CD4-positive, CD25-positive, alpha-beta regulatory T cell (primary cell): ENCODE measurements around the gene ANO6. TPM values are rescaled to one million over a fixed set of nuclear protein-coding genes. Genes with fewer than 3 reads are reported as not detected.

ENCODE experiments used
- ATAC-seq, 2 donors: fragments of 150-1000 bp; cut with Tn5 transposase; one replicate each; pipeline ENCODE4 v1.10.0; 2021; ENCODE audit warnings: low read depth in 2 of 2, moderate number of reproducible peaks in 2 of 2, moderate library complexity in 1 of 2
- DNase-seq, 3 donors: peaks; one replicate each; pipeline versions ENCODE4 v3.0.0 to v3.0.0-alpha.2; 2012 to 2022; ENCODE audit warnings: mixed read lengths in 1 of 3
- H3K27ac ChIP-seq: one replicate; pipeline ENCODE4 v1.7.0; 2013; ENCODE audit warnings: mild to moderate bottlenecking, low read length; ENCODE audit not compliant: insufficient read depth, poor library complexity, severe bottlenecking
- H3K27me3 ChIP-seq: one replicate; pipeline ENCODE4 v1.7.0; 2013; ENCODE audit warnings: low read length; ENCODE audit not compliant: control insufficient read depth, insufficient read depth
- H3K36me3 ChIP-seq: one replicate; pipeline ENCODE4 v1.7.0; 2013; ENCODE audit warnings: mild to moderate bottlenecking, low read length, moderate library complexity; ENCODE audit not compliant: control insufficient read depth, insufficient read depth
- H3K4me1 ChIP-seq: 2 replicates; pipeline ENCODE4 v1.7.0; 2013; ENCODE audit warnings: mild to moderate bottlenecking, low read length; ENCODE audit not compliant: insufficient read depth, control insufficient read depth, poor library complexity, severe bottlenecking
- H3K4me3 ChIP-seq: one replicate; pipeline ENCODE4 v1.7.0; 2013; ENCODE audit warnings: low read depth, mild to moderate bottlenecking, low read length, moderate library complexity
- H3K9me3 ChIP-seq, 2 experiments: 1 replicate in 1 of 2; 2 replicates in 1 of 2; pipeline ENCODE4 v1.7.0; 2013; ENCODE audit warnings: low read length in 2 of 2, mild to moderate bottlenecking in 1 of 2, moderate library complexity in 1 of 2; ENCODE audit not compliant: control insufficient read depth in 2 of 2
- H3K27ac Mint-ChIP-seq, 3 donors: one replicate each; pipeline ENCODE4 v1.8.0; 2020 to 2022; ENCODE audit warnings: mild to moderate bottlenecking in 3 of 3, mixed read lengths in 3 of 3, moderate library complexity in 2 of 3
- H3K27me3 Mint-ChIP-seq: one replicate; pipeline ENCODE4 v1.8.0; 2022; ENCODE audit warnings: mild to moderate bottlenecking, mixed read lengths
- H3K36me3 Mint-ChIP-seq: one replicate; pipeline ENCODE4 v1.8.0; 2020; ENCODE audit warnings: mixed read lengths
- H3K4me1 Mint-ChIP-seq, 4 donors: one replicate each; pipeline ENCODE4 v1.8.0; 2020 to 2022; ENCODE audit warnings: mixed read lengths in 4 of 4, mild to moderate bottlenecking in 1 of 4
- H3K4me3 Mint-ChIP-seq, 4 donors: one replicate each; pipeline ENCODE4 v1.8.0; 2020 to 2022; ENCODE audit warnings: mild to moderate bottlenecking in 4 of 4, mixed read lengths in 4 of 4, moderate library complexity in 3 of 4
- H3K9me3 Mint-ChIP-seq, 7 donors: one replicate each; pipeline ENCODE4 v1.8.0; 2020 to 2022; ENCODE audit warnings: mixed read lengths in 7 of 7, mild to moderate bottlenecking in 3 of 7, moderate library complexity in 2 of 7
- polyA plus RNA-seq, 4 donors: library from polyadenylated mRNA; unstranded; fragments of 300-500 nt; fragmentation: Illumina TruSeq; gene quantifications; one replicate each; pipeline ENCODE4 v1.2.3, GENCODE V29; 2021
- total RNA-seq: library from RNA; stranded (reverse); gene quantifications from one replicate; pipeline ENCODE4 v1.2.3, GENCODE V29; 2022

Gene ANO6
- total and polyA plus RNA-seq, 5 donors from 2014 or later, result 19.9 to 30.1 (median 24.7) TPM

DNA sequence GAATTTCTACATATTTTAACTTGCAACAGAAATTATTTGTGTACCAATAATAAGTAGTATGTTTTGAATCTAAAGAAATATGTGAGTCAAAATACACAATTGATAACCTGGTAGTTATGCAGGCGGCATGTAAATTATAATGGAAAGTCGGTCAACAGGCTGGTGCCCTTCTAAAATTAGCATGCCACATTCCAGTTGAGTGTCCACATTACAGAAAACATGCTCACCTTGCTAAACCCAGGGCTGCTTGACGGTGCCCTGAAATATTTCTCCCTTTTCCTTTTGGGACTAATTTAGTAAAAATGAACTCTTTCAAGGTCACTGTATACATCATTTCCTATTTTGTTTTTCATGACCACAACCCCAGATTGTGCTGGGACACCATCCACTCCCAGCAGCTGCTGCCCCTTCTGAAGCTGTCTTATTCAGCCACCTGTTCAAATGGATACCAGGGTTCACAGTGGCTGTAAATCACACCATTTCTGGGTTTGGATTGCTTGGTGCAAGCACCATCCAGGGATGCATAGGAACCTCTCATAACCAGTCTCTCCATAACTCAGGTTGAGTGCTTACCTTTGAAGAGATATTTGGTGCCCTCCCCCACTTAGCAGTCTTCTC lies 110.6 kb downstream of the ANO6 start:
- Histone ChIP-seq H3K27me3 (no peaks in the 10 kb centered on the region), H3K9me3 (no peaks in the 10 kb centered on the region), H3K27ac (no peak overlapping the region), H3K36me3 (no peaks in the 10 kb centered on the region), H3K4me3 (no peak overlapping the region), H3K4me1 (no peaks in the 10 kb centered on the region)
- peaks cover 14 to 26% (median 24%) of the 10 kb centered on the region in 4 donors for H3K4me1 Mint-ChIP-seq
- H3K4me3 Mint-ChIP-seq, result no peak overlapping the region
- ATAC-seq (no peak), DNase-seq (no peak)
- H3K27ac Mint-ChIP-seq, result no peak overlapping the region
- H3K27me3 Mint-ChIP-seq, result no peaks in the 10 kb centered on the region
- H3K9me3 Mint-ChIP-seq, result peaks cover 0 to 2% (median 0%) of the 10 kb centered on the region in 7 donors
- H3K36me3 Mint-ChIP-seq, result peaks cover 9% of the 10 kb centered on the region

DNA sequence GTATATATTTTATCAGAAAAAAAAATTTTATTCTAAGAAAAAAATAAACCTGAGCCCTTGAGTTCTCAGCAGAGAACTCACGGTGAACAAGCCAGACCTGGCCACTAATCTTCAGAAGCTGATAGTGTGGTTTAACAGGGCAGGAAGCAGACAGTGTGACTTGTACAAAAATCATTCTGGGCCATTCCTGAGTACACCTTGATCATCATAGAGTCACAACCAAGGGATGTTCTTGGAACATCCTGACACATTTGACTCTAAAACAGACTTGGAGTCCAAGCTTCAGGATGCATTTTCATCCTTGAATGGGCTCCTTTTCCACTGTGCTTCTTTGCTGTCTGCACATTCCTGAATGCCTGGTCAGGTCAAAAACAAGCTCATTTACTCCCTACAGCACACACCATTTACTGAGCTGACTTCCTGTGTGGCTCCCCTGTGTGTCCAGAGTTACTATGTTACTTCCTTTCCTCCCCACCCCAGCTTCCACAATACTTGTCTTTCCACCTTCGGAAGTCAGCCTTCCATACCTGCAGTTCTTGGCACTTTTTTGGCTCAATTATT lies 112.0 kb downstream of the ANO6 start:
- DNase-seq (no peak), ATAC-seq (no peak)
- Histone ChIP-seq H3K4me1 (no peaks in the 10 kb centered on the region), H3K27ac (no peak overlapping the region), H3K9me3 (no peaks in the 10 kb centered on the region), H3K4me3 (no peak overlapping the region), H3K27me3 (no peaks in the 10 kb centered on the region), H3K36me3 (peaks cover 6% of the 10 kb centered on the region)
- H3K4me1 Mint-ChIP-seq, result peaks cover 14 to 23% (median 22%) of the 10 kb centered on the region in 4 donors
- peaks cover 15% of the 10 kb centered on the region for H3K36me3 Mint-ChIP-seq
- H3K27ac Mint-ChIP-seq, result peak overlapping the region in 1 of 3 donors; percentile 69
- H3K9me3 Mint-ChIP-seq, result peaks cover 0 to 2% (median 0%) of the 10 kb centered on the region in 7 donors
- no peaks in the 10 kb centered on the region for H3K27me3 Mint-ChIP-seq
- H3K4me3 Mint-ChIP-seq, result no peak overlapping the region

DNA sequence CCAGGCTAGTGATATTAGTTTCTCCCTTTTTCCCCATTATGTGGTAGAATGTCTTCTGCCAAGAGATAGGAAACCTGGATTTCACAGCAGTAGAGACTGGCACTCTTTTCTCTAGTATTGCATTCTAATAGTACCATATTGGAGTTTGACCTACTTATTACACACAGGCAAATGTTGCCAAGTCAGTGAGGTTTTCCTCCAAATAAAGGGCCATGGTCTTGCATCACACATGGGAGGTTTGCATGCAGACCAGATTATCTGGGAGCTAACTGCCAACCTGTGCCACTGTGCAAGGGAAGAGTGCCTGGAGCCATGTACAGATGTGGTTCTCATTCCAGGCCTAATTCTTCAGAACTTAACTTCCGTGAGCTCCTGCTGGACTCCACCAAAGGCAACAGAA lies 113.3 kb downstream of the ANO6 start:
- H3K27ac Mint-ChIP-seq, result no peak overlapping the region
- H3K4me1 ChIP-seq, result no peaks in the 10 kb centered on the region
- ATAC-seq (no peak), DNase-seq (no peak)
- H3K4me3 ChIP-seq, result no peak overlapping the region
- H3K4me1 Mint-ChIP-seq, result peaks cover 9 to 24% (median 21%) of the 10 kb centered on the region in 4 donors
- H3K27me3 ChIP-seq, result no peaks in the 10 kb centered on the region
- H3K36me3 ChIP-seq, result peaks cover 7% of the 10 kb centered on the region
- peaks cover 15% of the 10 kb centered on the region for H3K36me3 Mint-ChIP-seq
- H3K27me3 Mint-ChIP-seq, result no peaks in the 10 kb centered on the region
- H3K4me3 Mint-ChIP-seq, result no peak overlapping the region
- H3K9me3 Mint-ChIP-seq, result peaks cover 0 to 2% (median 0%) of the 10 kb centered on the region in 7 donors
- H3K9me3 ChIP-seq, result no peaks in the 10 kb centered on the region
- H3K27ac ChIP-seq, result no peak overlapping the region

DNA sequence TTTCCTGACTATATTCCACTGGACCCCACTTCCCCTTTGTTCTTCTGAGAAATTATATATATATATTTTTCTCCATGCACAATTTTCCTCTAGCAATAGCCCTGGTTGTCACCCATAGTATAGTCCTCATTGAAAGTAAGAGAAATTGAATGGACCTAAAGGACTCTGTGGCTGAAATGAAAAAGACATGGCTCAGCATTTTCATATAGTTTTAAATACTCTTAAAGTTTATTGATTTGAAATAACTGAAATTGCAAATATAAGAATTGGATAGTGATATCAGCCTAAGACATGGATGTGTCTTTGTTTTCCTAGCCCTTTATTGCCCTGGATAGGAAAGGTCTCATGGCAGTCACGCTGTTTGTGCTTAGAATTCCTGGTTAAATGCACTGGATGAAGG lies 113.8 kb downstream of the ANO6 start:
- Mint-ChIP-seq H3K9me3 (peaks cover 0 to 2% (median 0%) of the 10 kb centered on the region in 7 donors), H3K27me3 (no peaks in the 10 kb centered on the region), H3K4me3 (no peak overlapping the region), H3K4me1 (peaks cover 9 to 27% (median 22%) of the 10 kb centered on the region in 4 donors), H3K27ac (no peak overlapping the region), H3K36me3 (peaks cover 20% of the 10 kb centered on the region)
- ATAC-seq, result no peak
- H3K4me3 ChIP-seq, result no peak overlapping the region
- H3K36me3 ChIP-seq, result peaks cover 10% of the 10 kb centered on the region
- H3K9me3 ChIP-seq, result no peaks in the 10 kb centered on the region
- no peaks in the 10 kb centered on the region for H3K27me3 ChIP-seq
- no peak overlapping the region for H3K27ac ChIP-seq
- no peak for DNase-seq
- no peaks in the 10 kb centered on the region for H3K4me1 ChIP-seq

DNA sequence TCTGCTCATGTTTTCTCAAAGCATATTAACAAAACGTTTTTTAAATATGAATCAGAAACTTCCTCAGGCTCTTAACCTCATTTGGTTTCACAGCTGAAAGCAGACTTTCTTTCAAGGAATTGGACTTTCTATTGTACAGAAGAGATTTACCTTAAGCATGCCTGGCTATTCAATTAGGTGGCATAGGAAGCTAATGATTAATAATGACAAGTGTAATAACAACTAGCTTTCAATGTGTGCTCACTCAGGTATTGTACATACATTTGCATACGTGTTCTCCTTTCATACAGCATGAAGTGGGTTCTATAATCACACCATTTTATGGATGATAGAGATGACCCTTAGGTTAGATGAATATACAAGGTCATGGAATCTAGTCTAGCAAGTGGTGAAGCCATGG lies 115.7 kb downstream of the ANO6 start:
- Mint-ChIP-seq H3K27me3 (no peaks in the 10 kb centered on the region), H3K9me3 (peaks cover 0 to 2% (median 0%) of the 10 kb centered on the region in 7 donors), H3K36me3 (peaks cover 21% of the 10 kb centered on the region), H3K4me3 (no peak overlapping the region), H3K27ac (peak overlapping the region in 1 of 3 donors; percentile 15), H3K4me1 (peaks cover 9 to 23% (median 16%) of the 10 kb centered on the region in 4 donors)
- Histone ChIP-seq H3K4me1 (no peaks in the 10 kb centered on the region), H3K27me3 (no peaks in the 10 kb centered on the region), H3K36me3 (peaks cover 10% of the 10 kb centered on the region), H3K9me3 (no peaks in the 10 kb centered on the region), H3K27ac (no peak overlapping the region), H3K4me3 (no peak overlapping the region)
- DNase-seq, result no peak
- no peak for ATAC-seq

DNA sequence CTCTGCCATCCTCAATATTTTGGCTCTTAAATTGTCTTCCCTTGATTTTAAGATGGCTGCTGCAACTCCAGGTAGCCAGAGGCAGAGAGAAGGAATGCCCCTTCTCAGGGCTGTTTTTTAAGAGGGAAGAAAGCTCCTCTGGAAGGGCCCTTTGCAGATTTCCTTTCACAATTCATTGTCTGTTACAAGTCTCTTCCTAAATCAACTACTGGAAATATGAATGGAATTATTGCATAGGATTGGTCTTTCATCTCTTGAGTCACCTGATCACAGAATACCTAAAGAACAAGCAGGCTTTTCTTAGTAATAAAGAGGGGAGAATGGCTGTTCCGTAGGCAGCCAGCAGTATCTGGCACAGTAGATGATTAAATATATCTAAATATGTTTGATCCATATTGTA lies 118.5 kb downstream of the ANO6 start:
- H3K4me1 Mint-ChIP-seq, result peaks cover 3 to 13% (median 3%) of the 10 kb centered on the region in 4 donors
- no peak overlapping the region for H3K27ac Mint-ChIP-seq
- H3K27me3 Mint-ChIP-seq, result no peaks in the 10 kb centered on the region
- Histone ChIP-seq H3K4me1 (no peaks in the 10 kb centered on the region), H3K27me3 (no peaks in the 10 kb centered on the region), H3K36me3 (peaks cover 13% of the 10 kb centered on the region), H3K27ac (no peak overlapping the region), H3K4me3 (no peak overlapping the region), H3K9me3 (no peaks in the 10 kb centered on the region)
- no peak for DNase-seq
- H3K4me3 Mint-ChIP-seq, result no peak overlapping the region
- peaks cover 0 to 2% (median 0%) of the 10 kb centered on the region in 7 donors for H3K9me3 Mint-ChIP-seq
- no peak for ATAC-seq
- peaks cover 21% of the 10 kb centered on the region for H3K36me3 Mint-ChIP-seq

DNA sequence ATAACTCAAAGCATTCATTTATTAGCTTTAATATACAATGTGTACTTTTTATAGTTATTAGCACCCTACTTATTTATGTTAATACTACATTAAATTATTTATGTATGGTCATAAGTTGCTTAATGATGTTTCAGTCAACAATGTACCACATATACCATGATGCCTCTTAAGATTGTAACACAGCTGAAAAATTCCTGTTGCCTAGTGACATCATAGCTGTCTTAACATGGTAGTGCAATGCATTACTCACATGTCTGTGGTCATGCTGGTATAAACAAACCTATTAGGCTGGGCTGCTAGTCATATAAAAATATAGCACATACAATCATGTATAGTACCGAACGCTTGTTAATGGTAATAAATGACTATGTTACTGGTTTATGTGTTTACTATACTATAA lies 120.4 kb downstream of the ANO6 start:
- peaks cover 13% of the 10 kb centered on the region for H3K36me3 ChIP-seq
- ATAC-seq (no peak), DNase-seq (no peak)
- H3K4me3 ChIP-seq, result no peak overlapping the region
- H3K9me3 ChIP-seq, result no peaks in the 10 kb centered on the region
- H3K27me3 ChIP-seq, result no peaks in the 10 kb centered on the region
- H3K4me1 Mint-ChIP-seq, result peaks cover 0 to 4% (median 3%) of the 10 kb centered on the region in 4 donors
- H3K4me3 Mint-ChIP-seq, result no peak overlapping the region
- H3K27ac Mint-ChIP-seq, result no peak overlapping the region
- peaks cover 23% of the 10 kb centered on the region for H3K36me3 Mint-ChIP-seq
- H3K27ac ChIP-seq, result no peak overlapping the region
- H3K4me1 ChIP-seq, result no peaks in the 10 kb centered on the region
- H3K9me3 Mint-ChIP-seq, result no peaks in the 10 kb centered on the region
- H3K27me3 Mint-ChIP-seq, result no peaks in the 10 kb centered on the region
